GM19025 (cell line): Measurements from ENCODE around the gene PRXL2B.

Source experiments
- ATAC-seq: cut with Tn5 transposase; IDR thresholded peaks from one replicate; pipeline ENCODE4 v1.9.1; 2021; ENCODE audit warnings: mild to moderate bottlenecking, low read depth, moderate library complexity; ENCODE audit not compliant: unreplicated experiment

PRXL2B gene

DNA sequence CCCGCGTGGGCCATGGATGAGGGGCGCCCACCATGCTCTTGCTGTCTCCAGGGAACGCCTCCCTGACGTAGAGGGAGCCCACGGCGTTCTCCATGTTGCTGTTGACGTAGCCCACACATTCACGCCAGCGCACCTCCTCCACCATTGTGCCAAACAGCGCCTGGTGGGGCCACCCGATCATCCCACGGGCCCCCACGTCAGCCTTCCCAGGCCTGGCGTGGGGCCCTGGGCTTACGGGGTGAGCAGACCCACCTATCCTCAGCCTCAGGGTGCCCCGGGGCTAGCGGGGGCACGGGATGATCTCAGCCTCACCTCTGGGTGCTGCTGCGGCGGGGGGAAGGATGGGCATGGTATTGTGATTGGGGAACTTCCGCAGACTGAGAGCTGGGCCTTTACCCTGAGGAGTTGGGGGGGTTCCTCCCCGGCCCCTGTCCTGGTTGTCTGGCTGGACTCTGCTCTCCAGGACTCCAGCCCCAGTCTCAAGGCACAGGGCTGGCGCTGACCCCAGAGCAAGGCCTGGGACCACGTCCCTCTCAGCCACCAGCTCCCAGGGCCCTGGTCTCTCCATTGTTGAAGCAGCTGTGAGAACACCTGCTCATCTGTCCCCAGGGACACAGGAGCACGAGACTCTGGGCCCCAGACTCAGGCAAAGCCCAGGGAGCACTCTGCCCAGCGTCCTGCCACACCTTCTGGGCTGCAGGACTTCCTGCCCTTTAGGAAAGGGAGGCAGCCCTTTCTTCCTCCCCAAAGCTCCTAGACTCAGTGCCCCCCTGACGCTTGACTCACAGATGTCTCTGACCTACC lies 10.2 kb downstream of the PRXL2B start:
- no peak for ATAC-seq

DNA sequence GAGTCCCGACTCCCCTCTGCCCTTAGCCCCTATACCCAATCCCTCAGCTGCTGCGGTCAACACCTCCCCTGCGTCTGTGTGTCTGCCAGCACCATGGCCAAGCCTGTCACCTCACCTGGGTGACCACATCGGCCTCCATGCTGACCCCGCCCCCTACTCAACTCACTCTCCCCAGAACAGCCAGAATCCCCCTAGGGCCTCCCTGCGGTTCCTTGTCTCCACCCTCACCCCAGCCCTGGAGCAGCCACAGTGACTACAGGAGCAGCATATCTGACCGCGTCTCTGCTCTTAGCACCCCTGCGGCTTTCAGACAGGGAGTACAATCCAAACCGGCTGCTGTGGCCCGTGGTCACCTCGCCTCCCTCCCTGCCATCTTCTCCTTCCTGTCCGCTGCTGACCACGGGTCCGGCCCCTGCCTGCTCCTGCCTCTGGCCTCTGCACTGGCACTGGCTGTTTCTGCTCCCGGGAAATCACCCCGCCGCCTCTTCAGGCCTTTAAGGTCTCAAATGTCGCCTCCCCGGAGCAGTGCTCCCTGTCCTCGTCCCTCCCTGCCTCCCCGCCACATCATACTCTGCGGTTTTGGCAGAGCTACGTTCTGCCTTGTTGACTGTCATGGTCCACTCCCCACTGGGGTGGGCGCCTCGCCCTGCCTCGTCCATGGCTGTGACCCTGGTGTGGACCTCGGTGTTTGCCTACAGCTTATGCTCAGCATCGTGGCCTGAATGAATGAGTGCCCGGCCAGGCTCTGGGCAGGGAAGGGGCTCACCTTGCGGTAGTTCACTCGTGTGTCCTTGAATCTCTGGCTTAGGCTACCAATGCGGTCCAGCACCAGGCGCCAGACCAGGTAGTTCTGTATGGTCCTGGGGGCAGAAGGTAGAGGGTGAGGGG lies 11.1 kb downstream of the PRXL2B start:
- no peak for ATAC-seq

DNA sequence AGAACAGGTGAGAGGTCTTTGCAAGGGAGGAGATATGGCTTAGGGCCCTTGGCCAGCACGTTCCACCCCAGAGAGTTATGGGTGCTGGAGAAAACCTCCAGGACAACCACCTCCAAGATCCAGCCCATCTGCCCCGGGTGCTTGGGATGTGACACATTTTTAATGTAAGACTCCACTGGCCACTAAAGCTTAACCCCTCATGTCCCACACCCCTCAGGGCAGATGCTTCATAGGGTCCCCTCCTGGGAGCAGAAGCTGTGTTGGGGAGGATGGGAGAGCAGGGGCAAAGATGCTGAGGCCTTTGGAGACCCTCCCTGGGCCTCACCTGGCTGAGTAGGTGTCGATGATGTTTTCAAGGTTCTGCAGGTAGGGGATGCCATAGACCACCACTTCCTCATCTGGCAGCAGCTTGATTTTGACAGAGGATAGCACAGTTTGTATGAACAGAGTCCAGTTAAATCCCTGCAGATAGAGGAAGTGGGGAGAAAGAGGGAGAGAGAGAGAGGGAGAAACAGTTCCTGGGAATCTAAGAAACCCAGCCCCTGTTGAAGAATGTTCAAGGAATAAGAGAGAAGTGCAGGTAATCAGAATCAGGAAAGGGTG lies 11.9 kb downstream of the PRXL2B start:
- ATAC-seq, result no peak

DNA sequence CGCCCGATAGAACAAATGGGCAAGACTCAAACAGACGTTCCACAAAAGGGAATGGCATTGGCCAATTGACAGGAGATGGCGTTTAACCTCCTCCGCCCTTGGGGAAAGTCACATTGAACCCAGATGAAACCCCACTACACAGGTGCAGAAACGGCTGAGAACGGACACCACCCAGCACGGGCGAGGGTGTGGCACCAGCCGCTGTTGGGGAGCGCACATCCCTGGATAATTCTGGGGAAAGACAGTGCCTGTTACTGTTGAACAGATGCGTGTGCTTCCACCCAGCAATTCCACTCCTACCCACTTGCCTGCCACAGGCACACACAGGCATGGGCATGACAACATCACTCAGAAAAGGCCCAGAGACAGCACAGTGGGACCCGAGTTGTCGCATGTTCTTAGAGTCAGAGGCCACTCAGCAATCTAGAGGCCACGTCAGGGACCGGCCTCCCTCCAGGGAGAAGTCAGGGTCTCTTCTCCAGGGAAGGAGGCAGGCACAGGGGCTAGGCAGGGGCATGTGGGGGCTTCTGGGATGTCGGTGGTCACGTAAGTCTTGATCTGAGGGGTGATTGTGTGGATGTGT lies 15.2 kb downstream of the PRXL2B start:
- no peak for ATAC-seq

DNA sequence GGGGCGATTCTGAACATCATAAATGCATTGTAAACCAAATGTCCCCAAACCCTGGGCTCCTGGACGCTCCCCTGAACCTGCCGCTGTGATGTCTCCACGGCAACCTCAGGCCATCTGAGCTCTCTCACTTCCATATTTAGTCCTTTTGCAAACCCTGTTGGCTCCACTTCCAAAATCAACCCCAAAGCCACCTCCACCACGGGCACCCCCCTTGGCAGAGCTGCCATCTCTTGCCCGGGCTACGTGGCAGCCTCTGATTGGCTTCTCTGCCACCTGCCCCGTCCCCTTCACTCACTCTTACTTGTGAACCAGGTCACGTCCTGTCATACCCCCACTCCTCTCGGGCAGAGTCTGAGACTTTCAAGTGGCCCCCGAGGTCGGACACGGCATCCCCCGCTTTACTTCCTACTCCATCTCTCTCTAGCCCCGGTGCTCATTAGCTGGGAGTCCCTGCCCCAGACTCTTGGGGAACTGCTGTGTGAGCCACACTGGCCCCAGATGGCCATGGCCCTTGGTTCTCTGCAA lies 15.8 kb downstream of the PRXL2B start:
- ATAC-seq, result no peak

DNA sequence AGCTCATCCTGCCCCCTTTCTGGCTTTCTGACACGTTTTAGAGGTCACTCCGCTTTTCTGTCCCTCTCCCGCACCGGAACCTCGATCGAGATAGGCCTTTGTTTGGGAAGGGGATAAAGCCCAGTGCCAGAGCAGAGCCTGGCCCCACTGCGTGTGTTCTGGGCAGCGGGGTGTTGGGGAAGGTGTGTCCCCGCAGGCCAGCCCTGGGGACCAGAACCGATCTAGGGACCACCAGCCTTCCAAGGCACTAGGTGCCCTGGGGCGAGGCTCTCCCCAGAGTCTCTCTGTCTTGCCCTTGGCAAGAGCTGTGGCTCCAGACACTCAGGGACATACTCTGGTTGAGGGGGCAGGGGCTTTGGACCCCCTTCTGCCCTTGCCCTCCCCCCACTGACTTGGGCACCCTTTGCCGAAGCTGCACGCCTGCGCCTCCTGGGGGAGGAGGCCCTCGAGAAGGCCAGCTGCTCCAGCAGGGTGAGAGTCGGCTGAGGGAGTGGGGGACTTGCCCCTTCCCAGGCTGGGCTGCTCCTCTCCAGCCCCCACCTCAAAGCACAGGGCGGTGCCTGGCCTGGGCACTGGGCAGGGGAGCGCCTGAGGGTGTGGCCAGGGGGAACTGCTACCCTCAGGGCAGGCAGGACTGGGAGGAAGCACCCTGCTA lies 16.4 kb downstream of the PRXL2B start:
- no peak for ATAC-seq

DNA sequence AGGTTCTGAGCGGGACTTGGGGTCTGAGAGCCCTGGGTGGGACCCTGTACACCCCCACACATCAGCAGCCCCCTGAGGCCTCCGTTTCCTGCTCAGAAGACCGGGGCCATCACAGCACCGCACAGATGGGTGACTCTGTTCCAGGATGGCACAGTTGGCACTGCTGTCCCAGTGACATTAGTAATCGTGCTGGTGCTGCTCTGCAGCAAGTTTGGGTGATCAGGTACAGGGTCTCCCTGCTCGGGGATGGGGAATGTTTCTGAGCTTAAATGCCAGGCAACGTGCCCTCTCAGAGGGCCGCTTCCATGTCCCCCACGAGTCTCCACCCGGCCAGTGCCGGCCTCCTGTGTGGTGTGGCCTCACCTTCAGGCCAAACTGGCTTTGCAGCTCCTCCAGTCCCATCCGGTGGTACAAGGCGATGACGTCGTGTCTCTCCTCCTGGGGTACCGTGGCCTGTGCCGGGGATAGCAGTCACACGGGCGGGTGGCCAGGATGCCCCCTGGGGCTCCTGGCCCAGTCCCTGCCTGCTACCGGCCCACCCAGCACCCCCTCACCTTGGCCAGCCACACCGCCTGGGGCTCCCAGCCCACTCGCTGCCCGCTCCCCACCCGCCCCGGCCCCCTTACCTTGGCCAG lies 17.1 kb downstream of the PRXL2B start:
- ATAC-seq, result no peak

DNA sequence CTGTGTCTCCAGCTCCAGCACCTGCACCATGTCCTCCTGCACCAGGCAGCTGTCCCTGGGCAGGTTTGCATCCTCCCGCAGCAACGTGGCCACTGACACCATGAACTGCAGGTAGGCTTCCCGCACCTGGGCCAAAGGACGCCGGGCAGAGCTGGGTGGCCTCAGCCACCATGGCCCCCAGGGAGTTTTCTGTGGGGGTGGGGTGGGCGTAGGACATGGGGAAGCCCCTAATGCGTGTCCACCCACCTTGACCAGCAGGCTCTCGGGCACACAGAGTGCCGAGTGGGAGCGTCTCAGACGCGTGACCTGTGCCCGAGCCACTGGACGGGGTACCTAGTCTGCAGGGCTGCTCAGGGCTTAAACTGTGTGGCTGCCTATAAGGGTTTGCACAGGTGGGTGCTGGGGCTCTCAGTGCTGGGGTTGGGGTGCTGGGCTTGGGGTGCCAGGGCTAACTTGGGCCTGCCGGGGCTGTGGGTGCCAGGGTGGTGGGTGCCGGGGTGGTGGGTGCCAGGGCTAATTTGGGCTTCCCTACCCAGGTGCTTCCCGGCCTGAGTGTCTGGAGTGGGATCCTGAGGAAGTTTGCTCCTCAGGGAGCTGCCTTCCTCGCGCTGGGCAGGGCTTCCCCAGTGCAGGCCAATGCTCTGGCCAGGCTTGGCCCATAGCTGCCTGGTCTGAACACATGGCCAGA lies 17.7 kb downstream of the PRXL2B start:
- ATAC-seq, result no peak

DNA sequence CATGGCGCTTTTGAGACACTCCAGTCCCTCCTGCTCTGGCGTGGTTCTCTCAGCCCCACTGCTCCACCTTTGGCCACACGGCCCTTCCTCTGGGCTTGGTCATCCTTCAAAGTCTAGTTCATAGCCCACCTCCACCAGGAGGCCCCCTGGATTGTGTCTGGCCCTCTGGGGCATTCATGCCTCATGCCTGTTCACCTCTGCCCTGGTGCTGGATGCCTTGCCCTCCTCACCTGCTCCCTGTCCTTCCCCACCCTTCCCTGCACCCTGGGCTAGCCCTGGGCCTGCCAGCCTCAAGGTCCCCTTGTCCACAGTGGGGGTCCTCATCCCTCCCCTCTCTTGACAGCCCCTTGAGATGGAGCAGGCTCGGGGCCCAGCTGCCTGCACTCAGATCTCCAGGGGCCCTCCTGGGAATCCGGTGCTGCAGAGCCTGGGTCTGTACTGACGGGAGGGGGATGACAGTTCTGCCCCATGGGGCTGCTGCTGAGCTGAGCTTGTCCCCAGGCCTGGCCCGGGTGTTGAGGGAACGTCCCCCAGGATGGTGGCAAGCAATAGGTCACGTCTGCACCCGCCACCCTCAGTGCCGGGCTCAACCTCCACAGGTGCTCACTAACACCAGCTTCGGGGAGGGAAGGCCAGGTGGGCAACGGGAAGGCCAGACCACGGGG lies 18.4 kb downstream of the PRXL2B start:
- ATAC-seq, result no peak

DNA sequence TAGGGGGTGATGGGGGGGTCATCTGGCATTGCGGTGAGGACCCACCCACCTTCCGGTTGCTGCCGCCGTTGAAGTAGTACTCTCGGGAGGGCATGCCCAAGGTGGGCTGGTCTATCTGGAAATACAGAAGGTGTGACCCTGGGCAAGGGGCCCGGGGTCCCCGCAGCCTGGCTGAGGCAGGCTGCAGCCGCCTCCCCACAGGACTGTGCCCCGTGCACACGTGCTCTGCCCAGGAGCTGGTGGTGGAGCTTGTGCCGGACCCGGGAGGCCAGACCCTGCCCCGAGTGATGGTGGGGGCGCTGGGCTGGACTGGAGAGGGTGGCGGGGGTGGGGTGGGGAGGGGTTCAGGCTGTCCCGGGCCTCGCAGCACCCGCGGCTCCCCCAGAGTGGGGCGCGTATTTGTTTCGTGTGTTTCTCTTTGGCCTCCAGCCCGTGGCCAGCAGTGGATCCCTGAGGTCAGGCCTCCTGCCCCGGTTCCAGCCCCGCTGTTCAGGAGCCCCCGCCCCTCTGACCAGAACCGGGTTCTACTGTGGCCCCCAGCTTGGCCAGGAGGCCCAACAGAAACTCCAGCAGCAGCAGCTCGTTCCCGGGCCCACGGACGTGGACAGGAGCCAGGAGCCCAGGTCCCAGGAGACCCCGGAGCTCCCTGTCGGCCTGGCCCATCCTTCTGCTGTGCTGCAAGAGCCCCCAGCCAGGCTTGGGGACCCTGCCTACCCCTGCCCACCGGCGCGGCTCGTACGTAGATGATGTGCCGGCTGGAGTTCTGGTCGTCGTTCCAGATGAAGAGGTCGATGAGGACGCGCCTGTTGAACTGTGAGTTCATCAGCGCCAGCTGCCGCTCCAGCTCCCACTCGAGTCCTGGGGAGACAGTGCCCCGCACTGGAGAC lies 19.2 kb downstream of the PRXL2B start:
- no peak for ATAC-seq

DNA sequence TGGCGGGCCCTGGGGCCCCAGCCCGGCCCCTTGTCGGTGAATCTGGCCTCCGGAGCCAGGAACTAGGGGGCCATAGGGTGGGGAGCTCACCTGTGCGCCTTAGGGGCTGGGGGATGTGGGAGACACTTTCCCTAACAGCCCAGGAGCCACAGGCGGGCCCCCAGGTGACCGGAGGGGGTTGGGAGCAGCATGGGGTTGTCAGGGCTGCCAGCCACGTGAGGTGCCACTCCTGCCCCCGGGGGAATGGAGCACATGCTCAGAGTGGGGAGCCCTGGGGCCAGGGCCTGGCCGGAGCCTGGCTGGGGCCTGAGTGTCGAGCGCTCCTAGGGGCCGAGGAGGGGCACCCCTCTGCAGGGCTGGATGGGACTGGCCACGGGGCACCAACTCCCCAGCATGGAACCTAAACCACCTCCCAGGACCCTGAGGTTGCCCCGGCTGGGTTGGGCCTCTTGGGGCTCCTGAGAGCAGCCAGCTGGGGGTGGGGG lies 19.9 kb downstream of the PRXL2B start:
- no peak for ATAC-seq

DNA sequence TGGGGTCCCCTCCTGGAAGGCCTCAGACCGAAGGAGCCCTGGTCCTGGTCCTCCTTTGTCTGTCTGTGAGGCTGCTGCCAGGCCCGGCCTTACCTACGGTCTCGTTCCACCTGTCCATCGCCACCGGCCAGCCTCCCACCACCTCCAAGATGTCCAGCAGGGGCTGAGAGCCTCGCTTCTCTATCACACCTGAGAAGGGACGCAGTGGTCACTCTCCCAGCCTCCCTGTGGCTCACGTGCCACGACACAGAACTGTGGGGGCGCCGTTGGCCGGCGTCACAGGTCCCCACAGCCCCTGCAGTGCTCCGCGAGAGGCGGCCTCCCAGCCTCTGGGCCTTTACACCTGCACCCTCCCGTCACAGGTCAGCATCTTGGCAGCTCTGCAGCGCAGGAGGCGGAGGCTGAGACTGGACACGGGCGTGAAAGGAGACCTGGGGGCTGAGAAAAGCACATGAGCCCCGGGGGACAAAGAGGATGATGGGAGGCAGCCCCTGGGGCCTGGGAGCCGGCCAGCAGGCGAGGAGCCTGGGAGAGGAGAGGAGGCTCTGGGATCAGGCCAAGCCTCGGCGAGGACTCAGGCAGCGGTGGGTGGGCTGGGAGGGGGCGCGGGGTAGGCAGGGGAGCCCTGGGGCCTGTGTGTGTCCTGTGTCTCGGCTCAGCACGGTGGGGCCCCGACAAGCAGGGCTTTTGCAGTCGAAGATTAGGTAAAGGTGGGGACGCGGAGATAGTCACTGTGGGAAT lies 20.5 kb downstream of the PRXL2B start:
- no peak for ATAC-seq

DNA sequence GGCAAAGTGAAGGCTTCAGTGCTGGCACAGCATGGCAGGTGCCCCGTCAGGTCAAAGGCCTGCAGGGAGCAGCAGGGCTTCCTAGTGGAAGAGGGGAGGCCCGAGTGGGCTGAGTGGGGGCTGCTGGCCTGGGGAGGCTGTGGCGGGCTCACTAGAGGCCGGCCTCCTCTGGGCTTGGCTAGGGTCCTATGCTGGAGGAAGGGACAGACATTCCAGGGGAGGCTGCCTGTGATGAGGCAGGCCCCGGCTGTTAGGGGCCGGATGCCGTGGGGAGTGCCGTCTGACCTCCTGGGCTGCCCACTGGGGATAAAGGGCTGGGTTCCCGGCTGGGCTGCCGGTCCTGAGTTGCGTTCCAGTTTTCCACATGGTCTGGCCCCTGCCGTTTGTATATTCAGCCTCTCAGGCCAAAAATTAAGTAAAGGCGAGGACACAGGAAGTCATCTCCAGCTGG lies 21.1 kb downstream of the PRXL2B start:
- no peak for ATAC-seq

DNA sequence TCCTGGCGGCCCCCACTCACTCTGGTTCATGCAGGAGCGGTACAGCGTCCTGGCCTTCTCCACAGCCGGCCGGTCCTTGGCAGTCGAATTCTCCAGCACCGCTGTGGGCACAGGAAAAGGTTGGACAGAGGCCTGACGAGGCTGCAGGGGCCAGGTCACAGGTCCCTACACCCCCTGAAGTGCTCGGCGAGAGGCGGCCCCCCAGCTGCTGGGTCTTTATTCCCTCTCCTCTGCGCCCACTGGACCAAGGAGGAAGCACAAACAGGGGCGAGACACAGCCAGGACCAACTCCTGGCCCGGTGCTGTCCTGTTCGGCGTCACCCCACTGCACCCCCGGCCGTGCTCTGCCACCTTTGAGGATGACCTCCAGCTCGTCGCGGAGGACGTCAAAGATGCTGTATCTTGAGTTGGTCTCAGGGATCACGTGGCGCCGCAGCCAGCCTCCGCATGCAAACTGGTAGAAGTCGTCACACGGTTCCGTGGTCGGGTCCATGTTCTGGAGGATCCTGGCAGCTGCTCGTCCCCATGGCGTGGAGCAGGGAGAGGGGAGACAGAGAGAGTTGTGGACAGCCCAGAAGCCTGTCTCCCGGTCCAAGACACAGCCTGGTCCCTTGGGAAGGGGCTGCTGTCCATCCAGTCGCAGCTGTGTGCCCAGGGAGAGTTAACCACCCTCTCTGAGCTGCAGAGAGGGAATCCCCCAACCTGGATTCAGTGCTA lies 22.9 kb downstream of the PRXL2B start:
- no peak for ATAC-seq

DNA sequence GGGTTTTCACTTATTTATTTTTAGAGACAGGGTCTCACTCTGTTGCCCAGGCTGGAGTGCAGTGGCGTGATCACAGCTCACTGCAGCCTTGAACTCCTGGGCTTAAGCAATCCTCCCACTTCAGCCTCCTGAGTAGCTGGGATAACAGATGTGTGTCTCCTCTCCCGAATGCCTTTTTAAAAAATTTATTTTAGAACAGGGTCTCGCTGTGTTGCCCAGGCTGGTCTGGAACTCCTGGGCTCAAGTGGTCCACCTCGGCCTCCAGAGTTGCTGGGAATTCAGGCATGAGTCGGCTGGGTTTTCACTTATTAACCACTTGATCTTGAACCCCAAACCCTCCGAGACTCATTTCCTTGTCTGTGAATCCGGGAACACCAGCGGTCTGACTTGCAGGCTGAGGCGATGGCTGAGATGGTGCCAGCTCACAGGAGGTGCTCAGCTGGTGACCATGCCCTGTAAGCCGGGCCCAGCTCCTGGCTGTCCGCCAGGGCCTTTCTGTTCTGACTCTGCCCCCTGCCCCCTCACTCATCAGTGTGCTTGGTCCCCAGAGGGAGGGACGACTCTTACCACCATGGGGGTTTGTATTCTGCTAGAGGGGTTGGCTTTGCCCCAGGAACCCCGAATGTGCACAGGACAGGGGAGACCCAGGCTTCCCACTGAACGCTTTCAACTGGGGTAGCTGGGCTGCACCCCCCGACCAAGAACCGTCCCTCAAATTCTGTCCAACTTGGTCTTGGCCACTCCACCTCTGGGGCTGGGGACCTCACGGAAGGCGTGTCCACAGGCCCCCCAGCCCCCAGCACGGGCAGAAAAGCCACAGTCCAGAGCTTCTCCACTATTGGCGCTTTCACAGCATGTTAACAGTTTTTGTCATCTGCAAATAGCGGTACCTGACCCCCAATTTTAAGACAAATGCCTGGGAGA lies 23.7 kb downstream of the PRXL2B start:
- no peak for ATAC-seq
